ENCODE data around the gene PGLYRP2.

PGLYRP2 gene

GRCh38 chr19:15453906-15454860, 25.1 kb downstream of the PGLYRP2 start:
- no peak for DNase-seq

GRCh38 chr19:15453091-15453578, 26.2 kb downstream of the PGLYRP2 start:
- no peak for DNase-seq

GRCh38 chr19:15452111-15453047, 26.9 kb downstream of the PGLYRP2 start:
- DNase-seq = no peak

GRCh38 chr19:15450528-15450890, 28.8 kb downstream of the PGLYRP2 start:
- DNase-seq = no peak

GRCh38 chr19:15449620-15450527, 29.4 kb downstream of the PGLYRP2 start, which contains the start of gene WIZ:
TSS of gene WIZ (minus strand) at chr19:15449956. CDS start at chr19:15448307, 1,649 bp downstream.
- no peak for DNase-seq

- no peak for DNase-seq
Measured at GRCh38 chr19:15448778-15449619, 30.3 kb downstream of the PGLYRP2 start.

GRCh38 chr19:15448044-15448777, 31.1 kb downstream of the PGLYRP2 start:
- no peak for DNase-seq

GRCh38 chr19:15447057-15447456, 32.2 kb downstream of the PGLYRP2 start:
- DNase-seq = no peak

- no peak for DNase-seq
Measured at GRCh38 chr19:15445807-15446376, 33.4 kb downstream of the PGLYRP2 start.

- DNase-seq = no peak
Measured at GRCh38 chr19:15445227-15445605, 34.1 kb downstream of the PGLYRP2 start.

GRCh38 chr19:15444505-15445226, 34.6 kb downstream of the PGLYRP2 start:
- DNase-seq = no peak

- no peak for DNase-seq
Measured at GRCh38 chr19:15443838-15444237, 35.5 kb downstream of the PGLYRP2 start.

- DNase-seq = no peak
Measured at GRCh38 chr19:15443325-15443724, 36.0 kb downstream of the PGLYRP2 start.

GRCh38 chr19:15442142-15442920, 37.0 kb downstream of the PGLYRP2 start:
- no peak for DNase-seq

GRCh38 chr19:15441317-15441716, 38.0 kb downstream of the PGLYRP2 start:
- DNase-seq = no peak

GRCh38 chr19:15439821-15440641, 39.3 kb downstream of the PGLYRP2 start:
- DNase-seq = no peak

GRCh38 chr19:15439078-15439799, 40.1 kb downstream of the PGLYRP2 start:
- no peak for DNase-seq

All from NCI-H187 treated with DMSO at 0.1 percent for 48 hours (cell line).